HFFc6 (cell line): ENCODE measurements around the gene ZNF208. TPM values are rescaled to one million over a fixed set of nuclear protein-coding genes. Genes with fewer than 3 reads are reported as not detected.
"Not testable (repeated sequence)": the region's sequence is repeated elsewhere in the genome, so short reads cannot be mapped to it uniquely, and the experiment has no call there.

ENCODE experiments used
- DNase-seq: peaks from one replicate; pipeline ENCODE4 v3.0.0-alpha.2; 2018
- H3K27ac Mint-ChIP-seq: 2 replicates; pipeline ENCODE4 v1.8.0; 2020; ENCODE audit warnings: mild to moderate bottlenecking, mixed read lengths
- H3K27me3 Mint-ChIP-seq: 2 replicates; pipeline ENCODE4 v1.8.0; 2021; ENCODE audit warnings: mild to moderate bottlenecking, moderate library complexity, mixed read lengths; ENCODE audit not compliant: insufficient read depth
- H3K36me3 Mint-ChIP-seq: 2 replicates; pipeline ENCODE4 v1.8.0; 2021; ENCODE audit warnings: low read depth, mixed read lengths
- H3K4me1 Mint-ChIP-seq: 2 replicates; pipeline ENCODE4 v1.8.0; 2020; ENCODE audit warnings: low read depth, mixed read lengths
- H3K4me3 Mint-ChIP-seq: 2 replicates; pipeline ENCODE4 v1.8.0; 2020; ENCODE audit warnings: mild to moderate bottlenecking, moderate library complexity, mixed read lengths
- H3K9me3 Mint-ChIP-seq: 2 replicates; pipeline ENCODE4 v1.8.0; 2020; ENCODE audit warnings: mild to moderate bottlenecking, mixed read lengths
- CTCF ChIP-seq: fragments of 200-600 bp; sonication (generic); IDR thresholded peaks from 2 replicates; pipeline ENCODE4 v1.5.0; 2021; ENCODE audit warnings: antibody characterized with exemption, mild to moderate bottlenecking
- long read RNA-seq: library from polyadenylated mRNA; unstranded; transcript quantifications from one replicate; pipeline ENCODE4 v2.0.0, GENCODE V29; 2019
- total RNA-seq, 6 experiments: library from RNA; stranded (reverse); fragmentation: NEBNext Ultra II Directional; extraction: Animal tissue kit (Norgen Biotek cat#: 25700); gene quantifications; 2 replicates in 1 of 6; 3 replicates in 5 of 6; pipeline ENCODE4 v1.2.3, GENCODE V29; 2021

The ZNF208 gene
- total RNA-seq = under 1 TPM in 3 of 6 experiments, not detected in 3; 0.08 to 0.16 (median 0.14) TPM
- long read RNA-seq = 0 reads

DNA sequence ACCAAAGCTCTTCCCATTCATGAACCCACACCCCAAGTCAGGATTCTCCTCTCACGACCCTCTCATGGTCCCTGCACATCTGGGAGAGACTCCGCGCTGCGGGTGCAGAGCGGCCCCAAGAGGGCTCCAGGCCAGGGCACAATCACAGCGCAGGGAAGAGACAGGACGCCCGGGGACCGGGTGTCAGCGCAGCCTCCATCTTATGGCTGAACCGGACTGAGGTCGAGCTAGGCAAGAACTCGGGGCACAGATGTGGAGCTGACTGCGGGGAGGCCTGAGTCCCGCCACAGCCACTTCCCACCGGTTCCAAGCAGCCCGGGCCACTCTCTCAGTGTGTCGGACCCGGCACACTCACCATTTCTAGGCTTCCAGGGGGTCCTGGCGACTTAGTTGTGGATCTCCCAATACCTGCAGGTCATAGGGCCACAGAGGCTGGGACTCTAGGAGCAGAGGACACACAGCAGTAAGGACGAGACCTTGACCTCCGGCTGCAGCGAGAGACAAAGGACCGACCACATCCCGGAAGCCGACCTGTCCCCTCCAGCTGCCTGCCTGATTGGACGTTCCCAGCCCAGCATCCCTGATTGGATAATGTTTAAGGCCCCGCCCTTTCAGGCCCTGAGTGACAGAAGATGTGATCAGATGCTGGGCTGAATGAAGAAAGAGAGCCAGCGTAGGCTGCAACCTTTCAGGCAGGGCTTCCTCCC is at the start of gene ZNF208:
TSS of gene ZNF208 (minus strand) at position 507 of the 707 bp plus-strand sequence. CDS start at position 358, 149 bp downstream.
- H3K36me3 Mint-ChIP-seq, DNase-seq, H3K27me3 Mint-ChIP-seq, H3K27ac Mint-ChIP-seq, H3K4me3 Mint-ChIP-seq, H3K4me1 Mint-ChIP-seq: not testable (repeated sequence)
- H3K9me3 Mint-ChIP-seq = peaks cover 65% of the 10 kb centered on the region

GRCh38 chr19:22052644-22053013 is 41.9 kb upstream of the ZNF208 start:
- TF ChIP-seq CTCF = no peak
- DNase-seq = no peak
- H3K9me3 Mint-ChIP-seq = peaks cover 37% of the 10 kb centered on the region
- H3K4me3 Mint-ChIP-seq = peak overlapping the region; percentile 62; the same call in 1 of the 2 replicates
- H3K36me3 Mint-ChIP-seq = no peaks in the 10 kb centered on the region
- no peak overlapping the region for H3K27ac Mint-ChIP-seq
- H3K4me1 Mint-ChIP-seq = no peaks in the 10 kb centered on the region
- H3K27me3 Mint-ChIP-seq = no peaks in the 10 kb centered on the region

DNA sequence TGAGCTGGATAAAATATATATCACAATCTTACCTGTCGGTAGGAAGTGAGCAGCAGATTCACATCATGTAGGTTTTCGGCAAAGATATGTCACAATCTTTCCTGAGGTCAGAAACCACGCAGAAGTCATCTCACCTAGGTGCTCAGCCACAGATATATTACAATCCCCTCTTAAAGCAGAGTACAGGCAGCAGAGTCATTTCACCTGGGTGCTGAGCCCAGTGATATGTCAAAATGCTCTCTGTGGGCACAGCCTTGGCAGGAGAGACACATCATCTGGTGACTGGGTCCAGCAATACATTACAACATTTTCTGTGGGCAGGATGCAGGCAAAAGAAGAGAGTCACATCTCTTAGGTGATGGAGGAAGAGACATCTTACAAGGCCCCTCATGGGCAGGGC is 30.4 kb upstream of the ZNF208 start:
- peaks cover 53% of the 10 kb centered on the region for H3K9me3 Mint-ChIP-seq
- not testable (repeated sequence) for H3K27ac Mint-ChIP-seq, H3K4me3 Mint-ChIP-seq, DNase-seq, H3K36me3 Mint-ChIP-seq, H3K27me3 Mint-ChIP-seq, H3K4me1 Mint-ChIP-seq

GRCh38 chr19:22030680-22031079 is 19.9 kb upstream of the ZNF208 start:
- DNase-seq = no peak
- Mint-ChIP-seq H3K4me1 (no peaks in the 10 kb centered on the region), H3K4me3 (no peak overlapping the region), H3K27me3 (no peaks in the 10 kb centered on the region), H3K27ac (no peak overlapping the region), H3K9me3 (peaks cover 72% of the 10 kb centered on the region), H3K36me3 (peaks cover 19% of the 10 kb centered on the region; the same call in 1 of the 2 replicates)
- no peak for TF ChIP-seq CTCF

GRCh38 chr19:22026687-22027086 is 15.9 kb upstream of the ZNF208 start:
- TF ChIP-seq CTCF = no peak
- Mint-ChIP-seq H3K9me3 (peaks cover 74% of the 10 kb centered on the region), H3K36me3 (peaks cover 12% of the 10 kb centered on the region; the same call in 1 of the 2 replicates), H3K4me1 (no peaks in the 10 kb centered on the region), H3K27me3 (no peaks in the 10 kb centered on the region), H3K27ac (no peak overlapping the region), H3K4me3 (no peak overlapping the region)
- no peak for DNase-seq

DNA sequence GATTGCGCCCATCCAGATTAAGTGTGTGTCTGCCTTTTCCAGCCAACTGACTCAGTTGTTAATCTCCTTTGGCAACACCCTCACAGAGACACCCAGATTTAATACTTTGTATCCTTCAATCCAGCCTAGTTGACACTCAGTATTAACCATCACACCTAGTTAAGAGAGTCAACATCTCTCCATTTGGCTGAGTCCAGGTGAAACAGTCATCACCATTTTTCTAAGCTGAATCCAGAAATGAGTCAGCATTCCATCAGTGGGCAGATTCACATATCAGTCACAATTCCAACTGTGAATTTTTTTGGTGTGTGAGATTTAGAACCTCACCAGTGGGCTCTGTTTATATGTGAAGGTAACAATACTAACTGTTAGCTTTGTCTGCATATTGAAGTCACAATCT is 14.8 kb upstream of the ZNF208 start:
- not testable (repeated sequence) for H3K27ac Mint-ChIP-seq, H3K27me3 Mint-ChIP-seq, H3K4me1 Mint-ChIP-seq, DNase-seq, H3K4me3 Mint-ChIP-seq
- peaks cover 12% of the 10 kb centered on the region; the same call in 1 of the 2 replicates for H3K36me3 Mint-ChIP-seq
- H3K9me3 Mint-ChIP-seq = peaks cover 79% of the 10 kb centered on the region

- Mint-ChIP-seq H3K4me1 (no peaks in the 10 kb centered on the region), H3K36me3 (peaks cover 29% of the 10 kb centered on the region), H3K27me3 (no peaks in the 10 kb centered on the region), H3K4me3 (no peak overlapping the region), H3K27ac (no peak overlapping the region), H3K9me3 (peaks cover 79% of the 10 kb centered on the region)
- DNase-seq = no peak
- no peak for TF ChIP-seq CTCF
Observed at GRCh38 chr19:21970466-21970865, 40.3 kb downstream of the ZNF208 start.
